ENCODE measurements around the gene UNC5C.

- TF ChIP-seq POLR2A (IDR thresholded peaks at IDR 0.05) (no peak), CTCF (IDR thresholded peaks at IDR 0.05) (no peak)
These were observed 333.7 kb downstream of the UNC5C start for GRCh38 chr4:95215043-95215442.
